MM.1S (cell line): Measurements from ENCODE around the gene TMEM233.

ENCODE experiments used
- EZH2 ChIP-seq: fragments of 300-600 bp; sonication (generic); optimal IDR thresholded peaks from 2 replicates; pipeline ENCODE3; 2017; ENCODE audit warnings: low read depth, mild to moderate bottlenecking, antibody characterized with exemption, low read length, mixed read lengths
- TF ChIP-seq, protein P1 (sequence below): fragments of 300-600 bp; sonication (generic); IDR thresholded peaks from 2 replicates; pipeline ENCODE4 v1.5.1; 2016; ENCODE audit warnings: antibody characterized with exemption, low read length, mixed read lengths

GRCh38 chr12:119666226-119666795 lies 72.7 kb downstream of the TMEM233 start:
- no peak for TF ChIP-seq EZH2
- TF ChIP-seq, protein P1, sequence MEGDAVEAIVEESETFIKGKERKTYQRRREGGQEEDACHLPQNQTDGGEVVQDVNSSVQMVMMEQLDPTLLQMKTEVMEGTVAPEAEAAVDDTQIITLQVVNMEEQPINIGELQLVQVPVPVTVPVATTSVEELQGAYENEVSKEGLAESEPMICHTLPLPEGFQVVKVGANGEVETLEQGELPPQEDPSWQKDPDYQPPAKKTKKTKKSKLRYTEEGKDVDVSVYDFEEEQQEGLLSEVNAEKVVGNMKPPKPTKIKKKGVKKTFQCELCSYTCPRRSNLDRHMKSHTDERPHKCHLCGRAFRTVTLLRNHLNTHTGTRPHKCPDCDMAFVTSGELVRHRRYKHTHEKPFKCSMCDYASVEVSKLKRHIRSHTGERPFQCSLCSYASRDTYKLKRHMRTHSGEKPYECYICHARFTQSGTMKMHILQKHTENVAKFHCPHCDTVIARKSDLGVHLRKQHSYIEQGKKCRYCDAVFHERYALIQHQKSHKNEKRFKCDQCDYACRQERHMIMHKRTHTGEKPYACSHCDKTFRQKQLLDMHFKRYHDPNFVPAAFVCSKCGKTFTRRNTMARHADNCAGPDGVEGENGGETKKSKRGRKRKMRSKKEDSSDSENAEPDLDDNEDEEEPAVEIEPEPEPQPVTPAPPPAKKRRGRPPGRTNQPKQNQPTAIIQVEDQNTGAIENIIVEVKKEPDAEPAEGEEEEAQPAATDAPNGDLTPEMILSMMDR = no peak
